NOMO-1 treated with DMSO at 0.1 percent for 48 hours (cell line): Measurements from ENCODE around the gene CACNA1H.

Experiments
- DNase-seq: peaks from one replicate; lab custom pipeline; 2025; ENCODE audit not compliant: unreplicated experiment; lab: John Stamatoyannopoulos, UW

The CACNA1H gene

GRCh38 chr16:1157639-1158455, 4.9 kb downstream of the CACNA1H start:
- no peak for DNase-seq

- no peak for DNase-seq
These were observed 5.8 kb downstream of the CACNA1H start for GRCh38 chr16:1158456-1159324.

GRCh38 chr16:1159325-1159972, 6.5 kb downstream of the CACNA1H start:
- DNase-seq = no peak

- DNase-seq = no peak
These were observed 7.3 kb downstream of the CACNA1H start for GRCh38 chr16:1159973-1160772.

- no peak for DNase-seq
These were observed 8.0 kb downstream of the CACNA1H start for GRCh38 chr16:1160773-1161348.

GRCh38 chr16:1162701-1163566, 10.0 kb downstream of the CACNA1H start:
- DNase-seq = no peak

GRCh38 chr16:1163567-1164055, 10.7 kb downstream of the CACNA1H start:
- DNase-seq = no peak

- no peak for DNase-seq
These were observed 11.5 kb downstream of the CACNA1H start for GRCh38 chr16:1164382-1164781.

GRCh38 chr16:1164975-1165374, 12.1 kb downstream of the CACNA1H start:
- no peak for DNase-seq

GRCh38 chr16:1165511-1165910, 12.6 kb downstream of the CACNA1H start:
- no peak for DNase-seq

- DNase-seq = no peak
These were observed 14.6 kb downstream of the CACNA1H start for GRCh38 chr16:1167276-1168107.

- no peak for DNase-seq
These were observed 15.9 kb downstream of the CACNA1H start for GRCh38 chr16:1168837-1169236.

- DNase-seq = no peak
These were observed 16.6 kb downstream of the CACNA1H start for GRCh38 chr16:1169285-1170075.

- no peak for DNase-seq
These were observed 17.1 kb downstream of the CACNA1H start for GRCh38 chr16:1170076-1170418.

GRCh38 chr16:1171001-1171400, 18.1 kb downstream of the CACNA1H start:
- no peak for DNase-seq

- no peak for DNase-seq
These were observed 19.0 kb downstream of the CACNA1H start for GRCh38 chr16:1171854-1172428.

- DNase-seq = no peak
These were observed 19.7 kb downstream of the CACNA1H start for GRCh38 chr16:1172651-1173050.
